GM19023 (cell line): Measurements from ENCODE around the gene TMCO6.
"Not testable (repeated sequence)": the region's sequence is repeated elsewhere in the genome, so short reads cannot be mapped to it uniquely, and the experiment has no call there.

Experiments used
- ATAC-seq: cut with Tn5 transposase; IDR thresholded peaks from one replicate; pipeline ENCODE4 v1.9.1; 2021; ENCODE audit warnings: mild to moderate bottlenecking, moderate library complexity; ENCODE audit not compliant: unreplicated experiment

Gene TMCO6

DNA sequence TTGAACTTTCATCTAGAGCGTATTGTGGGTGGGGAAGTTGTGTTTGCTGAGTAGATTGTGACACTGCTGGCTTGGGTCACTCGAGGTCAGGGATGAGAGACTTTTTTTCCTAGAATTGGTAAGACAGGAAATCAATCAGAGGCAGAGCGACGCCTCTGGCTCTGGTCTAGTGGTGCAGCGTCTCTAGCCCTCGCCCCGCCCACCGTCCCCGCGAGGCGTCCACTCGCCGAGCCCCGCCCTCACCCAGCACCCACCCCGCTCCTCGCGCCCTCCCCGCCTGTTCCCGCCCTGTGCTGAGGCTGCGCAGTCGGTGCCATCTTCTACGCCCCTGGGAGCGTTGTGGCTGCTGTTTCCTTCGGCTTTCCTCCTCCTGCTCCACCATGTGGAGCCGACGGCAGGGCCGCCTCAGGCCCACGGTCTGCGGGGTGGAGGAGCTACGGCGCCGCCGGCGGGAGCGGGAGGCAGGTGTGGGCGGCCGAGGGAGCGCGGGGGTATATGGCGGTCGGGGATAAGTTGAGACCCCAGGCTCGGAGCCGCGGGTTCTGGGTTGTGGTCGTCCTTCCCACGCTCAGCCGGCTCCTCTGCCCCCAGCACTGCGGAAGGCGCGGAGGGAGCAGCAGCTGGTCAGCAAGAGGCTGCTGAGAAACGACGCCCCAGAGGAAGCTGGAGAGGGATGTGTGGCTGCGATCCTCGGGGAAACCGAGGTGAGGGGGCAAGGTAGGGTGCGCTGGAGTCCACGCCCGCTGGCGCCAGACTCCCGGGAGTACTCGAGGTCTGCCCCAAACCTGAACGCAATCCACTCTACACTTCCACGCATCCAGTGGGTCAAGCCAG is at the start of gene TMCO6:
TSS of gene TMCO6 (plus strand) at position 304 of the 834 bp plus-strand sequence. CDS start at position 381, 77 bp downstream.
- peak; percentile 96 for ATAC-seq

- no peak for ATAC-seq
Observed at GRCh38 chr5:140590861-140591260, 48.4 kb upstream of the TMCO6 start.

GRCh38 chr5:140591747-140592372 is 47.4 kb upstream of the TMCO6 start:
- ATAC-seq = no peak

- not testable (repeated sequence) for ATAC-seq
Observed at GRCh38 chr5:140593070-140593469, 46.2 kb upstream of the TMCO6 start.

- no peak for ATAC-seq
Observed at GRCh38 chr5:140594169-140594568, 45.1 kb upstream of the TMCO6 start.

- no peak for ATAC-seq
Observed at GRCh38 chr5:140595538-140596300, 43.5 kb upstream of the TMCO6 start.

GRCh38 chr5:140596321-140596741 is 42.9 kb upstream of the TMCO6 start:
- no peak for ATAC-seq

DNA sequence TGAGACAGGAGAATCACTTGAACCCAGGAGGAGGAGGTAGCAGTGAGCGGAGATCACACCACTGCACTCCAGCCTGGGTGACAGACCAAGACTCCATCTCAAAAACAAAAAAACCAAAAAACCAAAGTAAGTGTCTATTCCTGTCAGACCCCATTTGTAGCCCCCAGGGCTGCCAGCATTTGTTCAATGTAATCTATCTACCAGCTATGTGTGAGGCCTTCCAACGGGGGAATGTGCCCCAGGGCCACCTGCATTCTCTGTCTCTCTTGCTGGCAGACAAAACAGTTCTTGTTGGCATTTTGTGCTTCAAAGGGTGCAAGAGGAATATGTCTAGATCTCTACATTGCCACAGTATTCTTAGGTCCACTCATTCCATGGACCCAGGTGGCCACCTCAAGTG is 40.4 kb upstream of the TMCO6 start:
- ATAC-seq = no peak

- no peak for ATAC-seq
Observed at GRCh38 chr5:140600096-140600495, 39.2 kb upstream of the TMCO6 start.

DNA sequence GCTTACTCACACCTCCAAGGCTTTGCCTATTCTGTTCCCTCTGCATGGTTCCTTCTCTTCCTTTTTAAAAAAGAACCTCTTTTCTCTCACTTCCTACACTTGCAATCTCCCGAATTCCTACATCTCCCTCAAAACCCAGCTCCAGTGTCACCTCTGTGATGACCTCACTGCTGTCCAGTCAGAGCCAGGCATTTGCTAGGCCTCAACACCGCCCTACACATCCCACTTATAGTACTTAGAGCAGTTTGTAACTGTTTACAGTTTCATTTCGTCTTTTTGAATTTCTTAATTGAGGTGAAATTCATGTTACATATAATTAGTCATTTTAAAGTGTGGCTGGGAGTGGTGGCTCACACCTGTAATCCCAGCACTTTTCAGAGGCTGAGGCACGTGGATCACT is 37.1 kb upstream of the TMCO6 start:
- ATAC-seq = no peak

DNA sequence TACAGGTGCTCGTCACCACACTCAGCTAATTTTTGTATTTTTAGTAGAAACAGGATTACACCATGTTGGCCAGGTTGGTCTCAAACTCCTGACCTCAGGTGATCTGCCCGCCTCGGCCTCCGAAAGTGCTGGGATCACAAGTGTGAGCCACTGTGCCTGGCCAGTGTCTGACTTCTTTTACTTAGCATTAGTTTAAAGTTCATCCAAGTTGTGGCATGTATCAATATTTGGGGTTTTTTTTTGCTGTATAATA is 35.9 kb upstream of the TMCO6 start:
- ATAC-seq = not testable (repeated sequence)

DNA sequence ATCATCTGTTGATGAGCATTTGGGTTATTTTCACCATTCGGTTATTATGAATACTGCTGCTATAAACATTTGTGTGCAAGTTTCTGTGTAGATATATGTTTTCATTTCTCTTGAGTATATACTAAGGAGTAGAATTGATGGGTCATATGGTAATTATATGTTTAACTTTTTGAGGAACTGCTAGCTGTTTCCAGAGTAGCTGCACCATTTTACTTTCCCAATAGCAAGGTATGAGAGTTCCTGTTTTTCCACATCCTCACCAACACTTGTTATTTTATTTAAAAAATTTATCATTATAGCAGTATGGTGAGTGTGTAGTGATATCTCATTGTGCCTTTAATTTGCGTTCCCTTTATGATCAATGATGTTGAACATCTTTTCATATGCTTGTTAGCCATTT is 35.5 kb upstream of the TMCO6 start:
- no peak for ATAC-seq

- ATAC-seq = no peak
Observed at GRCh38 chr5:140605879-140606278, 33.4 kb upstream of the TMCO6 start.

GRCh38 chr5:140607031-140607430 is 32.2 kb upstream of the TMCO6 start:
- no peak for ATAC-seq

DNA sequence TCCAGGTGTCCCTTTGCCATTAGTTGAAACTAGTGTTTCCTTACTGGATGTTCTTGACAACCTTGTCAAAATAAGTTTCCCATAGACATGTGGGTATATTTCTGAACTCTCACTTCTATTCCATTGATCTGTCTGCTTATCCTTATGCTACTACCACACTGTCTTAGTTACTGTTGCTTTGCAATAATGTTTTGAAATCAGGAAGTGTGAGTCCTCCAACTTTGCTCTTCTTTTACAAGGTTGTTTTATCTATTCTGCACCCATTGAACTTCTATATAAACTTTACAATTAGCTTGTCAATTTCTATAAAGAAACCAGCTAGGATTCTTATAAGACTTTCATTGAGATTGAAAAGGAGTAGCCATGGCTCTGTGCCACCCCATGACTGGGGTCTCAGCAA is 30.5 kb upstream of the TMCO6 start:
- no peak for ATAC-seq

- ATAC-seq = no peak
Observed at GRCh38 chr5:140609126-140609525, 30.1 kb upstream of the TMCO6 start.

- no peak for ATAC-seq
Observed at GRCh38 chr5:140611020-140611521, 28.2 kb upstream of the TMCO6 start.

- ATAC-seq = no peak
Observed at GRCh38 chr5:140622301-140622700, 16.9 kb upstream of the TMCO6 start.

- not testable (repeated sequence) for ATAC-seq
Observed at GRCh38 chr5:140623061-140623460, 16.2 kb upstream of the TMCO6 start.

- not testable (repeated sequence) for ATAC-seq
Observed at GRCh38 chr5:140624886-140625285, 14.4 kb upstream of the TMCO6 start.

- ATAC-seq = no peak
Observed at GRCh38 chr5:140627972-140628371, 11.3 kb upstream of the TMCO6 start.

GRCh38 chr5:140628711-140629110 is 10.5 kb upstream of the TMCO6 start:
- no peak for ATAC-seq
